ENCODE data around the gene SPINT1.

Gene SPINT1

DNA sequence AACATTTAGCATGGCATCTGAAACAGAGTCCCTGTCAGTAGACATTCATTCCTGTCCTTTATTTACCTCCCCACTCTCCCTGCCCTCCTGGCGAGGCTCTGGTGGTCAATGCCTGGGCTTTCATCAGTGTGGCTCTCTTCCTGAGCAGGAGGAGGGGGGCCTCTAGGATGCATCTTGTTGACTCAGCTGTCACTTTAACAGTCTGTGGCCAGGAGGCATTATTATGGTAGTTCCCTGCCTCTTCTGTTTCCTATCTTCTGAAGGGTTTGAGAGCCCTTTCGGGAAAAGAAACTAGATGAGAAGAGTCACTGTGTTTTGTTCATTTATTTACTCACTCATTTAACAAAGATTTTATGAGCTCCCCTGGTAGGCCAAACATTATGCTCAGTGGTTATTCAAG is 13.0 kb upstream of the SPINT1 start:
- no peak for ATAC-seq
- no peak for TF ChIP-seq ZFP3 (CRISPR knock-in tag; IDR thresholded peaks at IDR 0.05)
- TF ChIP-seq PPARA (CRISPR knock-in tag; IDR thresholded peaks at IDR 0.05; ENCODE audit: borderline replicate concordance) = no peak
- TF ChIP-seq, protein P1, sequence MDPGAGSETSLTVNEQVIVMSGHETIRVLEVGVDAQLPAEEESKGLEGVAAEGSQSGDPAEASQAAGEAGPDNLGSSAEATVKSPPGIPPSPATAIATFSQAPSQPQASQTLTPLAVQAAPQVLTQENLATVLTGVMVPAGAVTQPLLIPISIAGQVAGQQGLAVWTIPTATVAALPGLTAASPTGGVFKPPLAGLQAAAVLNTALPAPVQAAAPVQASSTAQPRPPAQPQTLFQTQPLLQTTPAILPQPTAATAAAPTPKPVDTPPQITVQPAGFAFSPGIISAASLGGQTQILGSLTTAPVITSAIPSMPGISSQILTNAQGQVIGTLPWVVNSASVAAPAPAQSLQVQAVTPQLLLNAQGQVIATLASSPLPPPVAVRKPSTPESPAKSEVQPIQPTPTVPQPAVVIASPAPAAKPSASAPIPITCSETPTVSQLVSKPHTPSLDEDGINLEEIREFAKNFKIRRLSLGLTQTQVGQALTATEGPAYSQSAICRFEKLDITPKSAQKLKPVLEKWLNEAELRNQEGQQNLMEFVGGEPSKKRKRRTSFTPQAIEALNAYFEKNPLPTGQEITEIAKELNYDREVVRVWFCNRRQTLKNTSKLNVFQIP (CRISPR knock-in tag; IDR thresholded peaks at IDR 0.05; ENCODE audit: borderline replicate concordance, low read depth) = no peak
- no peak for TF ChIP-seq SNAI2 (CRISPR knock-in tag; IDR thresholded peaks at IDR 0.05)
- TF ChIP-seq, protein P2, sequence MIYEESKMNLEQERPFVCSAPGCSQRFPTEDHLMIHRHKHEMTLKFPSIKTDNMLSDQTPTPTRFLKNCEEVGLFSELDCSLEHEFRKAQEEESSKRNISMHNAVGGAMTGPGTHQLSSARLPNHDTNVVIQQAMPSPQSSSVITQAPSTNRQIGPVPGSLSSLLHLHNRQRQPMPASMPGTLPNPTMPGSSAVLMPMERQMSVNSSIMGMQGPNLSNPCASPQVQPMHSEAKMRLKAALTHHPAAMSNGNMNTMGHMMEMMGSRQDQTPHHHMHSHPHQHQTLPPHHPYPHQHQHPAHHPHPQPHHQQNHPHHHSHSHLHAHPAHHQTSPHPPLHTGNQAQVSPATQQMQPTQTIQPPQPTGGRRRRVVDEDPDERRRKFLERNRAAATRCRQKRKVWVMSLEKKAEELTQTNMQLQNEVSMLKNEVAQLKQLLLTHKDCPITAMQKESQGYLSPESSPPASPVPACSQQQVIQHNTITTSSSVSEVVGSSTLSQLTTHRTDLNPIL (CRISPR knock-in tag; IDR thresholded peaks at IDR 0.05; ENCODE audit: low read depth) = no peak
- no peak for TF ChIP-seq TCF4 (CRISPR knock-in tag; IDR thresholded peaks at IDR 0.05; ENCODE audit: borderline replicate concordance)
- no peak for TF ChIP-seq ZNF8 (CRISPR knock-in tag; IDR thresholded peaks at IDR 0.05)
- TF ChIP-seq ZNF565 (CRISPR knock-in tag; conservative IDR thresholded peaks at IDR 0.05; ENCODE audit: low read depth) = no peak
- TF ChIP-seq RARB (CRISPR knock-in tag; IDR thresholded peaks at IDR 0.05) = no peak
- no peak for TF ChIP-seq TOX (CRISPR knock-in tag; IDR thresholded peaks at IDR 0.05; ENCODE audit: borderline replicate concordance)
- TF ChIP-seq CSDC2 (CRISPR knock-in tag; IDR thresholded peaks at IDR 0.05) = no peak
- TF ChIP-seq, protein P3, sequence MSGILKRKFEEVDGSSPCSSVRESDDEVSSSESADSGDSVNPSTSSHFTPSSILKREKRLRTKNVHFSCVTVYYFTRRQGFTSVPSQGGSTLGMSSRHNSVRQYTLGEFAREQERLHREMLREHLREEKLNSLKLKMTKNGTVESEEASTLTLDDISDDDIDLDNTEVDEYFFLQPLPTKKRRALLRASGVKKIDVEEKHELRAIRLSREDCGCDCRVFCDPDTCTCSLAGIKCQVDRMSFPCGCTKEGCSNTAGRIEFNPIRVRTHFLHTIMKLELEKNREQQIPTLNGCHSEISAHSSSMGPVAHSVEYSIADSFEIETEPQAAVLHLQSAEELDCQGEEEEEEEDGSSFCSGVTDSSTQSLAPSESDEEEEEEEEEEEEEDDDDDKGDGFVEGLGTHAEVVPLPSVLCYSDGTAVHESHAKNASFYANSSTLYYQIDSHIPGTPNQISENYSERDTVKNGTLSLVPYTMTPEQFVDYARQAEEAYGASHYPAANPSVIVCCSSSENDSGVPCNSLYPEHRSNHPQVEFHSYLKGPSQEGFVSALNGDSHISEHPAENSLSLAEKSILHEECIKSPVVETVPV (CRISPR knock-in tag; IDR thresholded peaks at IDR 0.05) = no peak
- TF ChIP-seq GLIS3 (CRISPR knock-in tag; IDR thresholded peaks at IDR 0.05) = no peak
- TF ChIP-seq, protein P4, sequence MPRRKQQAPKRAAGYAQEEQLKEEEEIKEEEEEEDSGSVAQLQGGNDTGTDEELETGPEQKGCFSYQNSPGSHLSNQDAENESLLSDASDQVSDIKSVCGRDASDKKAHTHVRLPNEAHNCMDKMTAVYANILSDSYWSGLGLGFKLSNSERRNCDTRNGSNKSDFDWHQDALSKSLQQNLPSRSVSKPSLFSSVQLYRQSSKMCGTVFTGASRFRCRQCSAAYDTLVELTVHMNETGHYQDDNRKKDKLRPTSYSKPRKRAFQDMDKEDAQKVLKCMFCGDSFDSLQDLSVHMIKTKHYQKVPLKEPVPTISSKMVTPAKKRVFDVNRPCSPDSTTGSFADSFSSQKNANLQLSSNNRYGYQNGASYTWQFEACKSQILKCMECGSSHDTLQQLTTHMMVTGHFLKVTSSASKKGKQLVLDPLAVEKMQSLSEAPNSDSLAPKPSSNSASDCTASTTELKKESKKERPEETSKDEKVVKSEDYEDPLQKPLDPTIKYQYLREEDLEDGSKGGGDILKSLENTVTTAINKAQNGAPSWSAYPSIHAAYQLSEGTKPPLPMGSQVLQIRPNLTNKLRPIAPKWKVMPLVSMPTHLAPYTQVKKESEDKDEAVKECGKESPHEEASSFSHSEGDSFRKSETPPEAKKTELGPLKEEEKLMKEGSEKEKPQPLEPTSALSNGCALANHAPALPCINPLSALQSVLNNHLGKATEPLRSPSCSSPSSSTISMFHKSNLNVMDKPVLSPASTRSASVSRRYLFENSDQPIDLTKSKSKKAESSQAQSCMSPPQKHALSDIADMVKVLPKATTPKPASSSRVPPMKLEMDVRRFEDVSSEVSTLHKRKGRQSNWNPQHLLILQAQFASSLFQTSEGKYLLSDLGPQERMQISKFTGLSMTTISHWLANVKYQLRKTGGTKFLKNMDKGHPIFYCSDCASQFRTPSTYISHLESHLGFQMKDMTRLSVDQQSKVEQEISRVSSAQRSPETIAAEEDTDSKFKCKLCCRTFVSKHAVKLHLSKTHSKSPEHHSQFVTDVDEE (CRISPR knock-in tag; IDR thresholded peaks at IDR 0.05) = no peak

DNA sequence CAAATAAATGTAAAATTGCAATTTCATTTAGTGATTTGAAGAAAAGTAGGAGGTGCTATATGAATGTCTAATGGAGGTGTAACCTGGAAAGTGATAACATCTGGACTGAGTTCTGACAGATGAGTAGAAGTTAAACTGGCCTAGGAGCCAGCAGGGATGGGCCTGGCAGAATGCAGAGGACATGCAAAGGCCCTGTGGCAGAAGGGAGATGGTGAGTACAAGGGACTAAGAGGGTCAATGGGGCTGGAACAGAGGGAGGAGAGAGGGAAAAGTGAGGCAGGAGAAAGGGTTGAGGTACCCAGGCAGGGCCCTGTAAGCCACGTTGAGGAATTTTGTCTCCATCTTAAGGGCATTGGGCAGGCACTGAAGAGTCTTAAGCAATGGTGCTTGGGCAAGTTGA is 12.0 kb upstream of the SPINT1 start:
- no peak for TF ChIP-seq ZFP3 (CRISPR knock-in tag; IDR thresholded peaks at IDR 0.05)
- TF ChIP-seq, protein P2 (CRISPR knock-in tag; IDR thresholded peaks at IDR 0.05; ENCODE audit: low read depth) = no peak
- no peak for TF ChIP-seq ZNF565 (CRISPR knock-in tag; conservative IDR thresholded peaks at IDR 0.05; ENCODE audit: low read depth)
- no peak for ATAC-seq

DNA sequence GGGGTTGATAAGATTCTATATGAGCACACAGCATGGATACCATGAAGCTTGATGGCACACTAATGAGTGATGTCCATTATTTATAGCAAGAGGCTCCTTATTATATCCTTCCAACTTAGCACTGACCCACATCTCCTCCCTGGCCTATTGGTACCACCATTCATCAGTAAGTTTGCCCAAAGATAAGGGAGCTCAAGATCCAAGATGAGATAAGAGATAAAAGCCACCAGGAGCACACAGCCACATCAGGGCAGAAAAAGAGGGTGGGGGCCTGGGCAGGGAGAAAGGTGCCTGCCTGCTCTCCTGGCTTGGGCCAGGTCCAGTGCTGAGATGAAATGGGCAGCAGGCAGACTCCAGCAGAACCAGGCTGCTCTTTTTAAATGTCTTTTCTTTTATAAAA is 10.9 kb upstream of the SPINT1 start:
- ATAC-seq = no peak
- TF ChIP-seq, protein P1 (CRISPR knock-in tag; IDR thresholded peaks at IDR 0.05; ENCODE audit: borderline replicate concordance, low read depth) = no peak
- no peak for TF ChIP-seq PPARA (CRISPR knock-in tag; IDR thresholded peaks at IDR 0.05; ENCODE audit: borderline replicate concordance)
- TF ChIP-seq ZFP30 (CRISPR knock-in tag; IDR thresholded peaks at IDR 0.05) = no peak
- TF ChIP-seq, protein P4 (CRISPR knock-in tag; IDR thresholded peaks at IDR 0.05) = no peak
- TF ChIP-seq, protein P3 (CRISPR knock-in tag; IDR thresholded peaks at IDR 0.05) = no peak
- no peak for TF ChIP-seq CSDC2 (CRISPR knock-in tag; IDR thresholded peaks at IDR 0.05)
- no peak for TF ChIP-seq SNAI2 (CRISPR knock-in tag; IDR thresholded peaks at IDR 0.05)
- TF ChIP-seq TCF4 (CRISPR knock-in tag; IDR thresholded peaks at IDR 0.05; ENCODE audit: borderline replicate concordance) = no peak
- no peak for TF ChIP-seq ARNTL (CRISPR knock-in tag; IDR thresholded peaks at IDR 0.05; ENCODE audit: borderline replicate concordance, low read depth)
- TF ChIP-seq, protein P2 (CRISPR knock-in tag; IDR thresholded peaks at IDR 0.05; ENCODE audit: low read depth) = no peak
- TF ChIP-seq, protein P5, sequence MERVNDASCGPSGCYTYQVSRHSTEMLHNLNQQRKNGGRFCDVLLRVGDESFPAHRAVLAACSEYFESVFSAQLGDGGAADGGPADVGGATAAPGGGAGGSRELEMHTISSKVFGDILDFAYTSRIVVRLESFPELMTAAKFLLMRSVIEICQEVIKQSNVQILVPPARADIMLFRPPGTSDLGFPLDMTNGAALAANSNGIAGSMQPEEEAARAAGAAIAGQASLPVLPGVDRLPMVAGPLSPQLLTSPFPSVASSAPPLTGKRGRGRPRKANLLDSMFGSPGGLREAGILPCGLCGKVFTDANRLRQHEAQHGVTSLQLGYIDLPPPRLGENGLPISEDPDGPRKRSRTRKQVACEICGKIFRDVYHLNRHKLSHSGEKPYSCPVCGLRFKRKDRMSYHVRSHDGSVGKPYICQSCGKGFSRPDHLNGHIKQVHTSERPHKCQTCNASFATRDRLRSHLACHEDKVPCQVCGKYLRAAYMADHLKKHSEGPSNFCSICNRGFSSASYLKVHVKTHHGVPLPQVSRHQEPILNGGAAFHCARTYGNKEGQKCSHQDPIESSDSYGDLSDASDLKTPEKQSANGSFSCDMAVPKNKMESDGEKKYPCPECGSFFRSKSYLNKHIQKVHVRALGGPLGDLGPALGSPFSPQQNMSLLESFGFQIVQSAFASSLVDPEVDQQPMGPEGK (CRISPR knock-in tag; IDR thresholded peaks at IDR 0.05; ENCODE audit: borderline replicate concordance) = no peak

All from SK-N-SH treated with all-trans-retinoic acid at 6 μM for 48 hours (cell line).